ENCODE data around the gene NFE2. TPM values are rescaled to one million over a fixed set of nuclear protein-coding genes. Genes with fewer than 3 reads are reported as not detected.

NFE2 gene
- total RNA-seq, 1 experiment from 2014 or later = 0.40 TPM

DNA sequence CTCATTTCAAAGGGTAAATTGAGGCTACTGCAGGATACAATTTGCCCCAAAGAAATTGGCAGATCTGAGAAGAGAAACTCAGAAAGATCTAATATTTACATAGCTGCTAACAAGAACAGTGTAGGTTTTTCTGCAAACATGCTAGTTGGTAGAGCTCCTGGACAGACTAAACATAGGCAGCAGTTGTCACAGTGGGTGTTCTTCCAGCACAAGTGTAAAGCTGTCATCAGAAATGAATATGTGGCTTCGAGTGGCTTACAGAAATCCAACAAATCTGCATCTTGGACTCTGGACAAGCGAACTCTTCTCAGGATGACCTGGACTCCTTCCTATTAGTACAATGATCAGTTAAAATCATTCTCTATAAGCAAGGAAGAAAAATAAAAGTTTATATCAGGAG is 26.8 kb downstream of the NFE2 start:
- no peaks in the 10 kb centered on the region for H3K27me3 Mint-ChIP-seq (ENCODE audit: insufficient read depth, unreplicated experiment)
- ChIA-PET CTCF (interaction anchor here (1.0 to 1.9 kb wide), 3 partner anchors 14 to 106 kb away, joined by 4 to 7 read pairs (median 5); no protein-coding TSS in a partner anchor), POLR2A (interaction anchor here (1.4 kb wide), 1 partner anchor 11 kb away, joined by 5 read pairs; no protein-coding TSS in a partner anchor)
- H3K9me3 Mint-ChIP-seq (ENCODE audit: unreplicated experiment) = no peaks in the 10 kb centered on the region
- no peak overlapping the region for H3K4me3 Mint-ChIP-seq (ENCODE audit: unreplicated experiment)
- peaks cover 43% of the 10 kb centered on the region for H3K36me3 Mint-ChIP-seq (ENCODE audit: insufficient read depth, unreplicated experiment)
- peaks cover 10% of the 10 kb centered on the region for H3K4me1 Mint-ChIP-seq (ENCODE audit: insufficient read depth, unreplicated experiment)
- no TSS peak for BruUV-seq (replicated peaks)
- intact Hi-C loops (cut with micrococcal nuclease) = no loop called here
- no peak overlapping the region for H3K27ac Mint-ChIP-seq (ENCODE audit: low read depth, unreplicated experiment)
- TF ChIP-seq, protein P1, sequence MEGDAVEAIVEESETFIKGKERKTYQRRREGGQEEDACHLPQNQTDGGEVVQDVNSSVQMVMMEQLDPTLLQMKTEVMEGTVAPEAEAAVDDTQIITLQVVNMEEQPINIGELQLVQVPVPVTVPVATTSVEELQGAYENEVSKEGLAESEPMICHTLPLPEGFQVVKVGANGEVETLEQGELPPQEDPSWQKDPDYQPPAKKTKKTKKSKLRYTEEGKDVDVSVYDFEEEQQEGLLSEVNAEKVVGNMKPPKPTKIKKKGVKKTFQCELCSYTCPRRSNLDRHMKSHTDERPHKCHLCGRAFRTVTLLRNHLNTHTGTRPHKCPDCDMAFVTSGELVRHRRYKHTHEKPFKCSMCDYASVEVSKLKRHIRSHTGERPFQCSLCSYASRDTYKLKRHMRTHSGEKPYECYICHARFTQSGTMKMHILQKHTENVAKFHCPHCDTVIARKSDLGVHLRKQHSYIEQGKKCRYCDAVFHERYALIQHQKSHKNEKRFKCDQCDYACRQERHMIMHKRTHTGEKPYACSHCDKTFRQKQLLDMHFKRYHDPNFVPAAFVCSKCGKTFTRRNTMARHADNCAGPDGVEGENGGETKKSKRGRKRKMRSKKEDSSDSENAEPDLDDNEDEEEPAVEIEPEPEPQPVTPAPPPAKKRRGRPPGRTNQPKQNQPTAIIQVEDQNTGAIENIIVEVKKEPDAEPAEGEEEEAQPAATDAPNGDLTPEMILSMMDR (IDR thresholded peaks at IDR 0.05; ENCODE audit: unreplicated experiment) = no peak
- DNase-seq (ENCODE audit: unreplicated experiment) = no peak

DNA sequence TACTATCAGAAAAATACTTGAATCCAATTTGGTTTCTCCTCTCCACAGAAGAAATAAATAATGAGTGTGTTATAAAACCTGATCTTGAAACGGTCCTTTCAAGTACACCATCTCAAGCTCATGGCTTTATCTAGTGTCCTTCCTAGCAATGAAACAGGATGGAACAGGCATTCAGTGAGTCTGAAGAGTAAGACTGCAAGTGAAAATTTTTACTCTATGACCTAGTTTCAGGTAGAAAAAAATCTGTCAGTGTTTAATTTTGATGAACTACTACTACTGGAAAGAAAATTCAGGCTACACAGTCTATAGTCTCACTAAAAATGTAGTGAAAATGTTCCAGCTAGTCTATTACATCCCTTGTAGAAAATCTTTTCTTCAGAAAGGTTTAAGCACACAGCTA is 28.6 kb downstream of the NFE2 start:
- no peaks in the 10 kb centered on the region for H3K27me3 Mint-ChIP-seq (ENCODE audit: insufficient read depth, unreplicated experiment)
- H3K27ac Mint-ChIP-seq (ENCODE audit: low read depth, unreplicated experiment) = no peak overlapping the region
- peaks cover 6% of the 10 kb centered on the region for H3K4me1 Mint-ChIP-seq (ENCODE audit: insufficient read depth, unreplicated experiment)
- DNase-seq (ENCODE audit: unreplicated experiment) = no peak
- H3K36me3 Mint-ChIP-seq (ENCODE audit: insufficient read depth, unreplicated experiment) = peaks cover 37% of the 10 kb centered on the region
- H3K4me3 Mint-ChIP-seq (ENCODE audit: unreplicated experiment) = no peak overlapping the region
- BruUV-seq (replicated peaks) = no TSS peak
- TF ChIP-seq, protein P1 (IDR thresholded peaks at IDR 0.05; ENCODE audit: unreplicated experiment) = no peak
- no peaks in the 10 kb centered on the region for H3K9me3 Mint-ChIP-seq (ENCODE audit: unreplicated experiment)
- intact Hi-C loops (cut with micrococcal nuclease) = no loop called here
- ChIA-PET CTCF (interaction anchor here (1.2 to 1.3 kb wide), 2 partner anchors 9 to 20 kb away, joined by 5 to 7 read pairs; no protein-coding TSS in a partner anchor), POLR2A (interaction anchor here (0.9 to 1.1 kb wide), 2 partner anchors 8 to 35 kb away, joined by 3 read pairs; partner anchors contain the start of gene HNRNPA1)

DNA sequence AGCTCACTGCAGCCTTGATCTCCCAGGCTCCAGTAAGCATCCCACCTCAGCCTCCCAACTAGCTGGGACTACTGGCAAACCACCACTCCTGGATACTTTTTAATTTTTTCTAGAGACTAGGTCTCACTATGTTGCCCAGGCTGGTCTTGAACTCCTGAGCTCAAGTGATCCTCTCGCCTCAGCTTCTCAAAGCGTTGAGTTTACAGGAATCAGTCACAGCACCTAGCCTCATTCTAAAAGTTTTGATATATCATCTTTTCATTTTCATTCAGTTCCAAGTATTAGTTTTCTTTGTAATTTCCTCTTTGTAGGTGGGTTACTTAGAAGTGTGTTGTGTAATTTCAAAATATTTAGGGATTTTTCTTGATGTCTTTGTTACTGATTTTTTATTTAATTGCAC is 30.5 kb downstream of the NFE2 start:
- Mint-ChIP-seq H3K4me1 (ENCODE audit: insufficient read depth, unreplicated experiment) (peaks cover 6% of the 10 kb centered on the region), H3K27me3 (ENCODE audit: insufficient read depth, unreplicated experiment) (no peaks in the 10 kb centered on the region), H3K27ac (ENCODE audit: low read depth, unreplicated experiment) (no peak overlapping the region), H3K4me3 (ENCODE audit: unreplicated experiment) (no peak overlapping the region), H3K36me3 (ENCODE audit: insufficient read depth, unreplicated experiment) (peaks cover 28% of the 10 kb centered on the region), H3K9me3 (ENCODE audit: unreplicated experiment) (no peaks in the 10 kb centered on the region)
- CTCF ChIA-PET = no interaction called here
- no peak for DNase-seq (ENCODE audit: unreplicated experiment)
- intact Hi-C loops (cut with micrococcal nuclease) = no loop called here
- TF ChIP-seq, protein P1 (IDR thresholded peaks at IDR 0.05; ENCODE audit: unreplicated experiment) = no peak
- POLR2A ChIA-PET = no interaction called here
- no TSS peak for BruUV-seq (replicated peaks)

DNA sequence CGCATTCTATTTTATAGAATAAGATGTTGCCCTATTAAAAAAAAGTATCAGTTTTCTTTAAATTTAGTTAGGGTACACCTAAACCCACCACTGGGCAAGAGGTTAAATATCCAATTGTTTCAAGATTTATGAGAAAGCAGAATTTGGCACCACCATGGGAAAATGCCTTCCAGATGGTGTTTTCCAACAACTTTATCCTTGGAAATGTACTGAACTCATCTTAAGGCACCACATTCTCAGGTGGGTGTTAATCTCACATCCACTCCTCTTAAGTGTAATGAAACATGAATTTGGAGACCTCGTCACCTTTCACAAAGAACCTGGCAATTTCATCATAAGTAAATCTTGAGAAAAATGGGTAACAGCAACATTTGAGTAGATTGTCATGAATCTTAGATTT is 34.0 kb downstream of the NFE2 start:
- no TSS peak for BruUV-seq (replicated peaks)
- peaks cover 10% of the 10 kb centered on the region for H3K4me1 Mint-ChIP-seq (ENCODE audit: insufficient read depth, unreplicated experiment)
- no peak overlapping the region for H3K4me3 Mint-ChIP-seq (ENCODE audit: unreplicated experiment)
- TF ChIP-seq, protein P1 (IDR thresholded peaks at IDR 0.05; ENCODE audit: unreplicated experiment) = no peak
- POLR2A ChIA-PET = interaction anchor here (0.8 to 5.5 kb wide), 2 partner anchors 12 to 22 kb away, joined by 4 to 37 read pairs; partner anchors contain the start of genes CBX5 and HNRNPA1
- H3K9me3 Mint-ChIP-seq (ENCODE audit: unreplicated experiment) = no peaks in the 10 kb centered on the region
- no peaks in the 10 kb centered on the region for H3K27me3 Mint-ChIP-seq (ENCODE audit: insufficient read depth, unreplicated experiment)
- H3K36me3 Mint-ChIP-seq (ENCODE audit: insufficient read depth, unreplicated experiment) = peaks cover 18% of the 10 kb centered on the region
- CTCF ChIA-PET = interaction anchor here (1.0 to 2.5 kb wide), 3 partner anchors 15 to 59 kb away, joined by 6 to 12 read pairs (median 8); no protein-coding TSS in a partner anchor
- H3K27ac Mint-ChIP-seq (ENCODE audit: low read depth, unreplicated experiment) = no peak overlapping the region
- intact Hi-C loops (cut with micrococcal nuclease) = no loop called here
- DNase-seq (ENCODE audit: unreplicated experiment) = no peak
